HL-60/S4 treated with retinoic acid at 250 ng/mL for 4 days and 3 days (cell line): ENCODE data around the gene QTRT2.

Experiments used
- in situ Hi-C: fragments of 300-500 bp; cut with MboI; formaldehyde crosslinking; loops from 2 replicates; pipeline ENCODE4 v1.7.0; 2022; ENCODE audit warnings: low sequenced_read_pairs

The QTRT2 gene

DNA sequence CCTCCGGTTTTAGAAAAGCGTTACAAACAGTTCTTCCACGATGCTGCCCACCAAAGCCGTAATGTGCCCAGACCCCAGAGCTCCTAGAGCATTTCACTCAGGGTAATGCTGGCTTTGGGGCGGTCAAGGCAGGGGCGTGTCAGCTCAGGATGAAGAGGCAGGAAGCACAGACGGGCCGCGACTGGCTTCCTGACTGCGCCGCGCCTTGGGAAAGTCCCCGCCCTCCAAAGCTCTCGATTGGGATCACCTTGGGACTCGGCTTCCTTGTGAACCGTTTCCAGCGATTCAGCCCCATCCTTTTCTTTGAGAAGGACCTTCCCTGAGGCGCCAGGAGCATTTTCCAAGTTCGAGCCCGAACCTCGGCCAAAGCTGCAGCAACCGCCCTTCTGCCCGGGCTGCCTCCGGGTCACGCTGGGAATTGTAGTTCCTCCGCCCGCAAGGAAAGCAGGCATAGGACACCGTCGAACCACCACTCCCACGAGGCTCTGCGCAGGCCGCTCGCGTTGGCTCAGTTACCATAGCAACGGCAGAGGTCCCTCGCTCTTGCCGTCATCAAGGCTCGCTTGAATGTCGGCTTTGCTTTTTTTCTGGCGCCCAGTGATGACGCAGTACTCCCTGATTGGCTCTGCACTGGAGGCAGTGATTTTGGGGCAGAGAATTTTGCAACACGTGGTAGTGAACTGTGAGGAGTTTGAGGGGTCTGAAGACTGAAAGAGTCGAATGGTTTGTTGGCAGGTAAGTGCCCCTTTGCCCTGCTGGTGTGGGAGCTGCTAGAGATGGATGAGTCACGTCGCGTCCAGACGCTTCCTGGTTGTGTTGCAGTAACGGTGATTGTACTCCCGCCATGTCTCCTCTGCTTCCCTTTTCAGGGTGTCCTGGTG lies at the start of gene QTRT2, which contains the start of gene CCDC191:
Gene QTRT2 (plus strand): TSS at position 608 of the 881 bp plus-strand sequence. CDS start 8,521 bp downstream, outside the sequence.
Gene CCDC191 (minus strand): TSS at position 397 of the 881 bp plus-strand sequence. CDS start 60 bp downstream, at position 337.
- in situ Hi-C loops = no loop called here

DNA sequence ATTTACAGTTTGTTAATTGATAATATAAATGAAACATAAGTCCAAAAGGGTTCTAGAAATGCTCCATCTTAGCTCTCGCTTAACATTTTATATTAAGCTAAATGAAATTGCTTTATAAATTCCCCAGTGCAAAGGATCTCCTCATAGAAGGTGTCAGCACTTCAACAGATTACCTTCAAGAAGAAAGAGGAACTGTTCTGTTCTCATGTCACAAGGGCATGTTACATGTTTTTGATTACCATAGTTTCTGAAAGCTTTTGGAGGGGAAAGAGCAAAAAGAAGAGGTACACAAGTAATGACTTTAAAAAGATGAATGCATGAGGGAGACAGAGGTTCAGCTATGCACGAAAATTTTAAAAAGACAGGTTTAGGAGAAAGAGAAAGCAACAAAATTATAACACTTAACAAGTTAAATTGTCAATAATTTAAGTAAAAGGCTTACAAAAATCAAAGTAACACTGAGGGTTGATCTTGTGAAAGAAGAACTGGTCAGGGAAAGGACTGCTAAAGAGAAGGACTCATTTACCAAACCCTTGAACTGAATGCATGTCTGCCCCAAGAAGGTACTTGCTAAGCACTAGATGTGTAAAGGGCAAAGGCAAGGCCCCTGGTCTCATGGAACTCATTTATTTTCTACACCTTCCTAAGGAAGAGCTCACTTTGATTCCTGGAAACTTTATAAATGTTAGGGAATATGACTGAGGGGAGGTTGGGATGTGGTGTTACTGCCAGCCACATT lies 45.3 kb upstream of the QTRT2 start:
- in situ Hi-C loops = no loop called here

DNA sequence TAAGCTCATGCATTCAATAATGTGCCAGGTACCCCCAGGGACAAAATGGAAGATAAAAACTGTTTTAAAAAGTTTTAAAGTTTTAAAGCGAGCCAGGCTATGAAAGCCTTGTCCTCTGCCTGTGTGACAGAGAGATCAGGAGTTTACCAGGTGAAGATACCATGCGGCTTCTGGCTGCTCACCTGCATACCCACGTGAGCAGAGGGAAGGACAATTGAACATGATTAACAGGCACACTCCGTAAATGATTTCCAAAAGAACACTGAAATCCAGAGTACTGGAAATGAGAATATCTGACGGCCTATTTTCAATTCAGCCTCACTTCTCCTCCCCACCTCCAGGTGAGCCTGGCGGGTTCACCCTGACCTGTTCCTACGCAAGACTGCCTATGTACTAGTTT lies 42.3 kb upstream of the QTRT2 start:
- in situ Hi-C loops = no loop called here

- in situ Hi-C loops = no loop called here
These were observed 37.1 kb upstream of the QTRT2 start for GRCh38 chr3:114019486-114019885.

- in situ Hi-C loops = no loop called here
These were observed 35.6 kb upstream of the QTRT2 start for GRCh38 chr3:114020907-114021306.

GRCh38 chr3:114022145-114022802 lies 34.3 kb upstream of the QTRT2 start:
- in situ Hi-C loops = no loop called here

DNA sequence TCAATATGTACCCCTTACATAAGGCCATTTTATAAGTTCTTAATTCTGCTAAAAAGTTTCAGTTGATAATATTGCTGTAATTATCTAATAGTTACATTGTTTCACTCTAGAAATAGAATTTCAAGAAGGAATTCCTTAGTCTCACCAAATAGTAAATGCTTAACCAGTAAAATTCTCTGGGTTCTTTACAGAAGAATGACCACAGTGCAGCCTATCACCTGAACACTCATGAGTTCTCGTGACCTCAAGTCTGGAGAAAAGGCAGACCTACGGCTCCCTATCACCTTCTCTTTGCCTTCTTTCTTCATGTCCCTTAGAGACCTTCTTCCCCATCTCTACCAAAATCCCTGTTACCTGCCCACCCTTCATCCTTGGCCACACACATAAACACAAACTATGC lies 31.1 kb upstream of the QTRT2 start:
- in situ Hi-C loops = no loop called here

GRCh38 chr3:114026331-114026730 lies 30.2 kb upstream of the QTRT2 start:
- in situ Hi-C loops = no loop called here

DNA sequence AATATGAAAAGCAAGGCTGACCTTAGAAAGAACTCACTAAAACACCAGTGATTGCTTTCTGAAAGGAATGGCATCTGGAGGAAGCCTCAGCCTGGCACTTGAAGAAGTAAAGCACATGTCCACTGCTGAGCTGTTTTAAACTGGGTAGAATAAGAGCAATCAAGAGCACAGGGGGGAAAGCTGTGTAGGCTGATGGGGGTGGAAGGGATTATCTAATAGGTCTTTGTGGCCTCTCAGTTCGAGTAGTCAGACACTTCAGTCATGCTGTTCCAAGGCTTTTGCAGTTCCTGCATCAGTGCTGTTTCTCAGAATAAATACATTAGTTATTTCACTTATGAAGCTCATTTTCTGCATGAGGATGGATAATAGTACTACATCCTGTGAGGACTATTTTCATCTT lies 22.8 kb upstream of the QTRT2 start:
- in situ Hi-C loops = no loop called here

- in situ Hi-C loops = no loop called here
These were observed 22.3 kb upstream of the QTRT2 start for GRCh38 chr3:114034211-114034610.

DNA sequence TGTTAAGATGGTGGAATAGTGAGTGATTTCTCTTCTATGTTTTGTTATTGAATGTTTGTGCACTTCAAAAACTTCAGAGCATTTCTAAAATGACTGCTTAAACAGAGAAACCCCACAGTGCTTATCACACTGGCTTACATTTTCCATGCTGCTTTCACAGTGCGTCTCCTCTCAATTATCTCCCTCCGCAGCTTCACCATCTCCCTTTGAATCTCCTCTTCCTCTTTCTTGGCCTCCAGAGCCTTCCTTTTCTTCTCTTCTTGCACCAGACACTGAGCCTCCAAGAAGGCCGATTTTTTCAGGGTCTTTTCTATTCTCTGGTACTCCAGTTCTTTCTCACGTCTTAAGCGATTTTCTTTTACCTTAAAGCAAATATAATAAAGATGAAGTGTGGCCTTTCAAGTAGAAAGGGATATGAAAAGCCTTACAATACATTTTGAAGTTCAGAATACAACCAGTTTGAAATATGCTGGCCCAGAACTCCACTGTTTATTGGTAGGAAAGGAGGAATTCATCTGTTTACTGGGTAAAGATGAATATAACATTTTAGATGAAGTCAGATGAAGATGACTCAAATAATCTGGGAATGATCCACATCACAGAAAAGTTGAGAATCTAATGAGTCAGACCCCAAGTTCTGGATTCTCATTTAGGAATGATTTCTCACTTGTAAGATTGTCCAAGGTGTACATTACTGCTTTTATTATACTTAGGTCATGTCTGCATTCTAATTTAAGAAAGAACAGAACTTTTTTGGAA lies 21.6 kb upstream of the QTRT2 start:
- in situ Hi-C loops = no loop called here

GRCh38 chr3:114035896-114036295 lies 20.6 kb upstream of the QTRT2 start:
- in situ Hi-C loops = no loop called here

DNA sequence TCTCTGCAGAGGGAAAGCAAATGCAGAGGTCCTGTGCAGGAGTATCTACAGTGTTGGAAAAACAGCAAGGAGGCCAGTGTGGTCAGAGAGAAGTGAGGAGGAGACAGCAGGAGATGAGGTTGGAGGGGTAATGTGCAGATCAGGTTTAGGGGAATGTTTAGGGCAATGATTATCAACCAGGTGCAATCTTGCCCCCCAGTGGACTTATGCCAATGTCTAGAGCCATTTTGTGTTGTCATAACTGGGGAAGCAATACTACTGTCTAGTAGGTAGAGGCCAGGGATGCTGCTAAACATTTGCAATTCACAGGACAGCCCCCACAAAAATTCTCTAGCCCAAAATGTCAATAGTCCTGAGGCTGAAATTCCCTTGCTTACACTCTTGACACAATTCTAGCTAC lies 13.3 kb upstream of the QTRT2 start:
- in situ Hi-C loops = no loop called here

GRCh38 chr3:114052216-114052615 lies 4.3 kb upstream of the QTRT2 start:
- in situ Hi-C loops = no loop called here

- in situ Hi-C loops = no loop called here
These were observed 442 bp downstream of the QTRT2 start for GRCh38 chr3:114057011-114057347.

DNA sequence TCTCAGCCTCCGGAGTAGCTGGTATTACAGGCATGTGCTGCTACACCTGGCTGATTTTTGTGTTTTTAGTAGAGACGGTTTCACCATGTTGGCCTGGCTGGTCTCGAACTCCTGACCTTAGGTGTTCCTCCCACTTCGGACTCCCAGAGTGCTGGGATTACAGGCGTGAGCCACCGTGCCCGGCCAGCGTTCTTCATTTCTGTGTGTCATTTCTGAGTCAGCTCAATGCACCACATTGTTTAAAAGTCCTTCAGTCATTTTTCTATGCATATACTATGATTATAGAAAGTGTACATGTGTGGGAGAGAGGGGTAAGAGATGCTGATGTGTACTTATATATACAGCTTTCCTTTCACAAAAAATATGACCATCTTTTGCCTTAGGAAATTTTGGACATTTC lies 2.1 kb downstream of the QTRT2 start:
- in situ Hi-C loops = no loop called here

DNA sequence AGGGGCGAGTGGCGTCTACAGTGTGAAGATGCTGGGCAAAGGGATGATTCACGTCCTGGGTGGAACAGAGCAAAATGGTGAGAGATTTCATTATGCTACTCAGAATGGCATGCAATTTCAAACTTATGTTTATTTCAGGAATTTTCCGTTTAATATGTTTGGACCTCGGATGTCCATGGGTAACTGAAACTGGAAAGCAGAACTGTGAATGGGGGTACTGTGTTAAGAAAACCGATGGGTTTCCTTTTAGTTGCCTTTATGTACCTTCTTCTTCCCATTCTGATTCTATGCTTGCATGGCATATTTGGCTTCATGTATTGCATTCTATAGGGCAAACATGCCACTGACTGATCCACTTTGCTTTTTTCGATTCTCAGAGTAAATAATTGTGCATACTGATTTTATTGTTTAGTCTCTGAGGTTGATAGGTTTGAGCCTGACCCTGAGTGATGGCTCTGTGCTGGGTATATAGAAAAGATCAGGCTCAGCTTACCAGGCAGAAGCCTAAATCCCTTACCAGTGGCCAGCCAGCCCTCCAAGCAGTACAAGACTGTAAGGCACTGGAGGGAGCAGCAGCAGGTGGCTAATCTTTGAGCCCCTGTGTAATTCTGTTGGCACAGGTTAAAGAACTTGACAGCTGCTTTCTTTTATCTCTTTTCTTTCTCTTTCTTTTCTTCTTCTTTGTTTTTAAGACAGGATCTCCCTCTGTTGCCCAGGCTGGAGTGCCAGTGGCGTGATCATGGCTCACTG lies 4.5 kb downstream of the QTRT2 start:
- in situ Hi-C loops = no loop called here

- in situ Hi-C loops = no loop called here
These were observed 11.3 kb downstream of the QTRT2 start for GRCh38 chr3:114067804-114068203.

GRCh38 chr3:114068336-114068735 lies 11.8 kb downstream of the QTRT2 start:
- in situ Hi-C loops = no loop called here

DNA sequence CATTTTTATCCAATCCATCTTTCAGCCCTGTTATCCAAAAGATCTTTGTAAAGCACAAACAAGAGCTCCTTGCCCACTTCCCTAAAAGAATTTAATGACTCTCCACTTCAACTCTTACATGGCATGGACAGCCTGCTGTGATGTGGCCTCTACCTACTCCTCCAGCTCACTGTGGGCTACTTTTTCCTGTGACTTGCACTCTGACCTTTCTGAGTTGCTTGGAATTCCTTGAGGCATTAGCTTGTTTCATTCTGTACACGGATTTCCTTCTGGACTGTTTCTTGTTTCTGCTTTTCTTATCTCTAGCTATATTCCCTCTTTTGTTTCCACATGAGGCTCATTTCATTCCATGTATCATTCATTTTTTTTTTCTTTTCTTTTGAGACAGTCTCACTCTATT lies 15.2 kb downstream of the QTRT2 start:
- in situ Hi-C loops = no loop called here
